Cardiac muscle cell (in vitro differentiated cells and primary cell): ENCODE measurements around the gene FITM1. TPM values are rescaled to one million over a fixed set of nuclear protein-coding genes. Genes with fewer than 3 reads are reported as not detected.

Experiments
- DNase-seq, 2 donors: peaks; one replicate each; pipeline versions ENCODE4 v3.0.0 to v3.0.0-alpha.2; 2010 to 2017; ENCODE audit warnings: low read depth in 1 of 2, low spot score in 1 of 2
- H3K27ac ChIP-seq: fragments of 200-600 bp; sonication (generic); 2 replicates; pipeline ENCODE4 v1.5.1; 2016
- H3K27me3 ChIP-seq: fragments of 200-600 bp; sonication (generic); 2 replicates; pipeline ENCODE4 v1.6.0; 2016; ENCODE audit warnings: control low read depth
- H3K36me3 ChIP-seq: fragments of 200-600 bp; sonication (generic); 2 replicates; pipeline ENCODE4 v1.5.1; 2016; ENCODE audit warnings: control low read depth
- H3K4me1 ChIP-seq: fragments of 200-600 bp; sonication (generic); 2 replicates; pipeline ENCODE4 v1.8.1; 2017; ENCODE audit warnings: low read depth, mild to moderate bottlenecking, mixed run types
- H3K4me3 ChIP-seq: fragments of 200-600 bp; sonication (generic); 2 replicates; pipeline ENCODE4 v1.5.1; 2016; ENCODE audit warnings: mild to moderate bottlenecking
- H3K9me3 ChIP-seq: fragments of 200-600 bp; sonication (generic); 2 replicates; pipeline ENCODE4 v1.5.1; 2017; ENCODE audit warnings: low read depth, mild to moderate bottlenecking, control low read depth
- CTCF ChIP-seq: IDR thresholded peaks from 2 replicates; pipeline ENCODE4 v1.5.1; 2012; ENCODE audit warnings: low read depth, mild to moderate bottlenecking, low read length
- polyA plus RNA-seq: library from polyadenylated mRNA; unstranded; fragments of >200 nt; fragmentation: Nextera tagmentation; extraction: Ambion mirVana; gene quantifications from 2 replicates; pipeline ENCODE4 v1.2.1, GENCODE V29; 2016
- total RNA-seq: library from RNA; depleted of rRNA; stranded (reverse); fragments of >200 nt; gene quantifications from 2 replicates; pipeline ENCODE4 v1.2.3, GENCODE V29; 2016

Gene FITM1
- total and polyA plus RNA-seq, 2 experiments from 2014 or later = 124 to 209 TPM

DNA sequence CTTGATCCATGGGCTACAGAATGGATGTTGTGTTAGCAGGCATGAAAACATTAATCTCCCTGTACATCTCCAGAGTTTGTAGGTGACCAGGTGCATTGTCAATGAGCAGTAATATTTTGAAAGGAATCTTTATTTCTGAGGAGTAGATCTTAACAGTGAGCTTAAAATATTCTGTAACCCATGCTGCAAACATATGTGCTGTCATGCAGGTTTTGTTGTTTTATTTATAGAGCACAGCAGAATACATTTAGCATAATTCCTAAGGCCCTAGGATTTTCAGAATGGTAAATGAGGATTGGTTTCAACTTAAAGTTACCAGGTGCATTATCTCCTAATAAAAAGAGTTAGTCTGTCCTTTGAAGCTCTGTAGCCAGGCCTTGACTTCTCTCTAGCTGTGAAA is 3.5 kb upstream of the FITM1 start:
- no peaks in the 10 kb centered on the region for H3K9me3 ChIP-seq
- H3K36me3 ChIP-seq = peaks cover 12% of the 10 kb centered on the region
- no peaks in the 10 kb centered on the region for H3K27me3 ChIP-seq
- H3K27ac ChIP-seq = no peak overlapping the region
- no peak overlapping the region for H3K4me3 ChIP-seq
- H3K4me1 ChIP-seq = peaks cover 27% of the 10 kb centered on the region
- no peak for DNase-seq
- no peak for TF ChIP-seq CTCF

DNA sequence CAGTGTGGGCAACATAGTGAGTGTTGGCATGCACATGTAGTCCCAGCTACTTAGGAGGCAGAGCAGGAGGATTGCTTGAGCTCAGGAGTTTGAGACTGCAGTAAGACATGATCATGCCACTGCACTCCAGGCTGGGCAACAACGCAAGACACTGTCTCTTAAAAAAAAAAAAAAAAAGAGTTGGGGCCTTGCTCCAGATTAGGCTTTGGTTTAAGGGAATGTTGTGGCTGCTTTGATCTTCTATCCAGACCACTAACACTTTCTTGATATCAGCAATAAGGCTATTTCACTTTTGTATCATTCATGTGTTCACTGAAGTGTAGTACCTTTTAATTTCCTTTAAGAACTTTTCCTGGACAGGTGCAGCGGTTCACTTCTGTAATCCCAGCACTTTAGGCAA is 2.8 kb upstream of the FITM1 start:
- H3K4me3 ChIP-seq = no peak overlapping the region
- no peaks in the 10 kb centered on the region for H3K9me3 ChIP-seq
- no peak for DNase-seq
- H3K4me1 ChIP-seq = peaks cover 35% of the 10 kb centered on the region
- H3K27ac ChIP-seq = no peak overlapping the region
- no peak for TF ChIP-seq CTCF
- peaks cover 10% of the 10 kb centered on the region for H3K36me3 ChIP-seq
- H3K27me3 ChIP-seq = no peaks in the 10 kb centered on the region

GRCh38 chr14:24129410-24129998 is 955 bp upstream of the FITM1 start:
- no peak for DNase-seq
- Histone ChIP-seq H3K27ac (peak overlapping the region; percentile 96), H3K4me3 (no peak overlapping the region), H3K36me3 (no peaks in the 10 kb centered on the region), H3K27me3 (no peaks in the 10 kb centered on the region), H3K4me1 (peaks cover 40% of the 10 kb centered on the region), H3K9me3 (no peaks in the 10 kb centered on the region)
- no peak for TF ChIP-seq CTCF

DNA sequence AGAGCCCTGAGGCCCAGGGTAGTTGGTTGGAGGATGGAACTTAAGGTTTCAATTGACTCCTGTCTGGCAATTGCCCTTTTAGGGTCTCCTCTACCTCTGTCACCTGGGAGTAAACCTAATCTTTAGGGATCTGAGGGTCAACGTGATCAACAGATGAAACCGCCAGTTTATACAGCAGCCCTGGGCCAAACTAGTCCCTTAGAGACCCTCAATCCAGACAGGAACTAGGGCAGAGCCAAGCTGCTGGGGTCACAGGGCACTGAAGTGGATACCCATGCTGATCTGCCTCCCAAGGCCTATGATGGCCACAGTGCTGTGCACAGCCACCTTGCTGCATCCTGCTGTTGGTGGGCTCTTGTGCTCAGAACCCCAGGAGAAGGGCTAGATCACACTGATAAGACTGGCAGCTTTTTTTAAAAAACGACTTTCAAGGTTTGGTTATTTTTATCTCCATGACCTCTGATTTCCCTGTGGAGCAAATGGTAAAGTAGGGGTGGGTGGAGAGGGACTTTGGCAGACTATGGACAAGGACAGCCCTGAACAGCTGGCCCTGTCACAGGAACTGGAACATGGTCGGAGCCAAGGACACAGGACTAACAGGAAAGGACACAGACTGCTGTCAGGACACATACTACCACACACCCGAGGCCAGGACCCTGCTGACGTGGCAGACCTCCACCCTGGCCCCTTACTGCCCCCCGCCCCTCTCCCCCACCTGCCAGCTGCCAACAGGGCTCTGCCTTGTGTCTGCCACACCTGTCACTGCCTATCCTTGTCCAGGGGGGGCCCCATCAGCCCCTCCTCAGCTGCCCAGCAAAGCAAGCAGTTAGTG is 474 bp downstream of the FITM1 start:
- Histone ChIP-seq H3K27ac (peak overlapping the region; percentile 96), H3K36me3 (no peaks in the 10 kb centered on the region), H3K4me3 (peak overlapping the region; percentile 8), H3K27me3 (no peaks in the 10 kb centered on the region), H3K9me3 (no peaks in the 10 kb centered on the region), H3K4me1 (peaks cover 40% of the 10 kb centered on the region)
- TF ChIP-seq CTCF = no peak
- peak in 1 of 2 donors; percentile 86 for DNase-seq

- TF ChIP-seq CTCF = no peak
- H3K4me3 ChIP-seq = peak overlapping the region; percentile 8
- H3K9me3 ChIP-seq = no peaks in the 10 kb centered on the region
- H3K36me3 ChIP-seq = no peaks in the 10 kb centered on the region
- peak overlapping the region; percentile 96 for H3K27ac ChIP-seq
- DNase-seq = peak in 1 of 2 donors; percentile 51
- no peaks in the 10 kb centered on the region for H3K27me3 ChIP-seq
- H3K4me1 ChIP-seq = peaks cover 40% of the 10 kb centered on the region
Observed at GRCh38 chr14:24131549-24131966, 1.1 kb downstream of the FITM1 start.
